NCI-H1048 (cell line): ENCODE data around the gene HS3ST4.

Experiments used
- DNase-seq: peaks from one replicate; lab custom pipeline; 2025; lab: John Stamatoyannopoulos, UW

The HS3ST4 gene

GRCh38 chr16:26108836-26109505, 417.2 kb downstream of the HS3ST4 start:
- DNase-seq: no peak

GRCh38 chr16:26111900-26112299, 420.1 kb downstream of the HS3ST4 start:
- DNase-seq: no peak

GRCh38 chr16:26118575-26118974, 426.8 kb downstream of the HS3ST4 start:
- no peak for DNase-seq

GRCh38 chr16:26120729-26121128, 429.0 kb downstream of the HS3ST4 start:
- DNase-seq: no peak

GRCh38 chr16:26128296-26128695, 436.5 kb downstream of the HS3ST4 start:
- DNase-seq: no peak

GRCh38 chr16:26129997-26130396, 438.2 kb downstream of the HS3ST4 start:
- DNase-seq: no peak

GRCh38 chr16:26133416-26134093, 441.8 kb downstream of the HS3ST4 start:
- no peak for DNase-seq

- DNase-seq: no peak
Observed at GRCh38 chr16:26134588-26134987, 442.8 kb downstream of the HS3ST4 start.

GRCh38 chr16:26137956-26138355, 446.2 kb downstream of the HS3ST4 start:
- DNase-seq: no peak

GRCh38 chr16:26139091-26139490, 447.3 kb downstream of the HS3ST4 start:
- no peak for DNase-seq

- no peak for DNase-seq
Observed at GRCh38 chr16:26139884-26140283, 448.1 kb downstream of the HS3ST4 start.

GRCh38 chr16:26149364-26150190, 457.8 kb downstream of the HS3ST4 start:
- DNase-seq: no peak

GRCh38 chr16:26155221-26155620, 463.5 kb downstream of the HS3ST4 start:
- DNase-seq: no peak

GRCh38 chr16:26157319-26157718, 465.6 kb downstream of the HS3ST4 start:
- no peak for DNase-seq

- no peak for DNase-seq
Observed at GRCh38 chr16:26158142-26158759, 466.5 kb downstream of the HS3ST4 start.

- no peak for DNase-seq
Observed at GRCh38 chr16:26161461-26162180, 469.9 kb downstream of the HS3ST4 start.

- DNase-seq: no peak
Observed at GRCh38 chr16:26169473-26169872, 477.7 kb downstream of the HS3ST4 start.

GRCh38 chr16:26175944-26176343, 484.2 kb downstream of the HS3ST4 start:
- no peak for DNase-seq

GRCh38 chr16:26177438-26177837, 485.7 kb downstream of the HS3ST4 start:
- no peak for DNase-seq

- DNase-seq: no peak
Observed at GRCh38 chr16:26178298-26178697, 486.5 kb downstream of the HS3ST4 start.

- DNase-seq: no peak
Observed at GRCh38 chr16:26186091-26186615, 494.4 kb downstream of the HS3ST4 start.
